ENCODE results near the gene LIX1L.

Gene LIX1L

GRCh38 chr1:145985129-145985501 lies 27.3 kb upstream of the LIX1L start:
- no peak for DNase-seq

GRCh38 chr1:145983960-145984830 lies 26.4 kb upstream of the LIX1L start:
- no peak for DNase-seq

- DNase-seq = no peak
Observed at GRCh38 chr1:145983206-145983675, 25.4 kb upstream of the LIX1L start.

DNA sequence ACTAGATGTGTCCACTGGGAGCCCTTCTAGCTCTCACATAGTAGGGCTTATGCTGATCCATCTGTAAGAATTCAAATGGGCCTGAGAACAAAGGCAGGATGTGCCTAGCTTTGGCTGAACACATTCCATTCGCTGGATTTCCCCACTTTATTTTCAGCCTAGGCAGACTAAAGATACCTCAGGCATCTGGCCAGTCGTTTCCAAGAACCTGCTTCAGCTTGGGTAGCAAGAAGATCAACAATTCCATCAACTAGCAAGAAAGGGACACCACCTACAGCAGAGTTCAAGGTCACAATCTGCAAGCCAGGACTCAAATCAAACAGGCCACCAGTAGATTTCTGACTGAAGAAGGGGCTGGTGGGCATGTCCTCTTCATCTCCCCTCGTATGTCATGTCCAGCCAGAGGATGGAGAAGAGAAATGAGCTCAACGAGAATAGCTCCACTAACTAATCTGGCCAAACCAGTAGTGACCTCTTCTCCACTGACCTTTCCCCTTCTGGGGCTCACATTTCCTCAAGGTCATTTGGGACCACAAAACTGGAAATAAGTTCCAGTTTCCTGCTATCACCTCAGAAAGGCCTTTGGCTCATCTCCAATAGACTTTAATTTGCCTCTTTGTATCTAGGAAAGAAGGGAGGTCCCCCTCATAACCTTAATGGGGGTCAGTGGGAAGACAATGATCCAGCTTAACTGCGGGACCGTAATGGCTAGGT lies 24.4 kb upstream of the LIX1L start:
- no peak for DNase-seq

- no peak for DNase-seq
Observed at GRCh38 chr1:145980457-145980994, 22.7 kb upstream of the LIX1L start.

DNA sequence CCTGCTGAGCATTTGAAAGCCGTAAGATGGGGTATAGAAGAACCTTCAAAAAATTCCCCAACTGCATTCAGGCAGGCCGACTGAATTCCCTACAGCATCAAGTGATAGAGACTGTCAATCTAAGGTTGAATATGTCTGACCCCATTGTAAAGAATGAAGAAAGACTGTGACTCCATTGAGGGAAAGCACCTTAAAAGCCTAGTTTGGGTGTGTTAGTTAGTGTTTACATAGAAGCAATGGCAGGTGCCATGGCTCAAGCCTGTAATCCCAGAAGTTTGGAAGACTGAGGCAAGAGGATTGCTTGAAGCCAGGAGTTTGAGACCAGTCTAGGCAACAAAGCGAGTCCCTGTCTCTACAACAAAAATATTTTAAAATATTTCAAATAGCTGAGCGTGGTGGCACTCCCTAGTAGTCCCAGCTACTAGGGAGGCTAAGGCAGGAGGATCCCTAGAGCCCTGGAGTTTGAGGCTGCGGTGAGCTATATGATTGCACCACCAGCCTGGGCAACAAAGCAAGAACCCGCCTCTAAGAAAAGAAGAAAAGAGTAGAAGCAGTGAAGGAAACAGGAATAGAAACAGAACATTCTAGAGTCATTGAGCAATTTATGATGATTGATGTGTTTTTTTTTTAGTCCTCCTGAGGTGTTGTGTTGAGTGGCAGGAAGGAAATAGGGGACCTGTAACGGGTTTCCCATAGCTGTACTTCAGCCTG lies 22.1 kb upstream of the LIX1L start:
- DNase-seq = no peak

- DNase-seq = peak; percentile 94
Observed at GRCh38 chr1:145978854-145979745, 21.3 kb upstream of the LIX1L start.

GRCh38 chr1:145978471-145978853 lies 20.6 kb upstream of the LIX1L start:
- no peak for DNase-seq

DNA sequence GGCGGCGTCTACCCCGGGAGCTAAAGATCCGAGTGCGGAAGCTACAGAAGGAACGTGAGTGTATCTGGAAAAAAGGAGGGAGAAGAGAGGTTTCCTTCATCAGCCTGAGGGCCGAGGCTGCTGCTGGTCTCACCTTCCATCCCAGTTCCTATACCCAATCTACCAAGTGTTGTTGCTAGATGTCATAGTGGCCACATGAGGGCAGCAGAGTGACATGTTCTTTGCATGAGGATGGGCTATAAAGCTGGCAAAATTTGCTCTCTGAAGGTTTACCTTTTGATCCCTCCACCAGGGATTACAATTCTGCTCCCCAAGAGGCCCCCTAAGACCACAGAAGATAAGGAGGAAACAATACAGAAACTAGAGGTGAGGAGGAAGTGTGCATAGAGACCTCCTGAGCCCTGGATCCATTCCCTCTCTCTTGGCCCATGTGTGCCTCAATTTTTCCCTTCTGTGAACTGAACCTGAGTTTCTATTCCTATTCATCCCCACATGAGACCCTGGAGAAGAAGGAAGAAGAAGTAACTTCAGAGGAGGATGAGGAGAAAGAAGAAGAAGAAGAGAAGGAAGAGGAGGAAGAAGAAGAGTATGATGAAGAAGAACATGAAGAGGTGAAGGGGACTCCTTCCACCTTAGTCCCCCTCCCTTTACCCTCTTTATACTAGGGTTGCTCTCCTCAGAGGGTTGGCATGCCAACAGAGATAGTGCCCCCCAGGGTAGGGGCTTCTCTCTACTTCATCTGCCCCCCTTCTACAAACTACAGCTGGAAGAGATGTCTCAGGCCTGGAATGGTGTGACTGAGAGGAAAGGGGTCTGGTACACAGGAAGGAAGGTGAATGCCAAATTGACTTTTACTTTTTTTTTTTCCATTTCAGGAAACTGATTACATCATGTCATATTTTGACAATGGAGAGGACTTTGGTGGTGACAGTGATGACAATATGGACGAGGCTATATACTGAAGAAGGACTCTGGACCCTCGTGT lies 20.0 kb upstream of the LIX1L start:
- DNase-seq = no peak

DNA sequence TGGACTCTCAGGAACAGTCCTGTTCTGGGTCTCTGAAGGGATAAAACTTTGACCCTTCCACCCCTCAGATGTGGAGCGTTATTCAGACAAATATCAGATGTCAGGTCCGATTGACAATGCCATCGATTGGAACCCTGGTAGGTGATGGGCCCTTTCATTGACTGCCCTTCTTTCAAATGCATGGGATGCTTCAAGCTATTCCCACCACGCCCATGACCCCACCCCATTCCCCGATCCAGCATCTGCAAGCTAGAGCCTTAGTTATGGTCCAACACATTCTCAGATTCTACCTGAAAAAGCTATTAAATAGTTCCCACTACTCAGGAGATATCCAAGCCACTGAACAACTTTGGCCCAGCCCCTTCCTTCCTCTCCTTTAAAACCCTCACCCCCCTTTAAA lies 19.2 kb upstream of the LIX1L start:
- no peak for DNase-seq

- no peak for DNase-seq
Observed at GRCh38 chr1:145975216-145975615, 17.4 kb upstream of the LIX1L start.

DNA sequence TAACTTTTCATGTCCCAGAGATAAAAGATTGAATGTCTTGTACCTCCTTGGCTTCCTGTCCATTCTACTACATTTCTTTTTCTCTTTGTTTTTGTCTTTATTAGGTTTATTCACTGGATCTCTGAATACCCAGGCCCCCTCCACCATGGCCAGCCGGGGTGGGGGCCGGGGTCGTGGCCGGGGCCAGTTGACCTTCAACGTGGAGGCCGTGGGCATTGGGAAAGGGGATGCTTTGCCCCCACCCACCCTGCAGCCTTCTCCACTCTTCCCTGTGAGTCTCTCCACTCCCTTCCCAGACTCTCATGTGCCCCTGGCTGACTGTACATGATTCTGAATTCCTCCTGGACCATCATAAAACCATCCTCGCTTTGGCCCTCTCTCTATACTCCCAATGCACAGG lies 16.9 kb upstream of the LIX1L start:
- DNase-seq = no peak

GRCh38 chr1:145972580-145972979 lies 14.8 kb upstream of the LIX1L start:
- DNase-seq = no peak

- no peak for DNase-seq
Observed at GRCh38 chr1:145967288-145967687, 9.5 kb upstream of the LIX1L start.

- DNase-seq = no peak
Observed at GRCh38 chr1:145965119-145965744, 7.4 kb upstream of the LIX1L start.

DNA sequence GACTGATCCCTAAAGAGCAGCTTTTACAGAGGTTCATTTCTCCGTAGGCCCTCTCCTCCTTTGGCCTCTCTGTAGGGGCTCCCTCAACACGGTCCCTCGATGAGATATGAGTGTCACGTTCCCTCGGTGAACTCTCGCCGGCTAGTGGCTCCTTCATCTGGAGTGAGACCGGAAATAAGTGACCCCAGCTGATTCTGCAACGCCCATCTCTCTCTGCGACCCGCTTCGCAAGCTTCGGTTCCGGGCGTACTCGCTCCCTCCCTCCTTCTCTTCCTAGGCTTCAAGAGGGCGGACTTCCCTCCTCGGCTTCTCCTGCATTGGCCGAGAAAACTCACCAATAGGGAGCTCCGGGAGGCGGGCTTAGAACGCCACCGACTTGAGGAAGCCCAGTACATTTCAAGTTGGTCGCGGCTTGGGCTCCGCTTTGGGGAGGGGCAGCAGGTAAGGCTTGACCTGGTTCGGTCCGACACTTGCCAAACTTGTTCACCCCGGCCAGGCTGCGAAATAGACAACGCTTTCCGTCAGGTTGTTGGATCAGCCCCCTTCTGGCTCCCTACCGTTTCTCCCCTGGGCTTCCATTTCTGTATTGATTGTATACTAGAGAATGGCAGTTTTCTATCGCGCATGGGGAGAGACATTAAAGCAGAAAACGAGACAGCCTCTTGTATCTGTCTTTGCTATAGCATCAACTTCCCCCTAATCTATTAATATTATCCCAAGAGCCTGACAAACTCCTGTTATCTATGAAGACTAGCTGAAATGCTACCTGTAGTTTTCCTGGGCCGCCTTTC lies 6.7 kb upstream of the LIX1L start, which contains the start of the genes ANKRD34A and POLR3GL:
ANKRD34A (minus strand) TSS at position 248 of the 791 bp plus-strand sequence. CDS start 2,816 bp downstream, outside the sequence.
POLR3GL (plus strand) TSS at position 363 of the 791 bp plus-strand sequence. CDS start 10,176 bp downstream, outside the sequence.
- DNase-seq = peak; percentile 94

DNA sequence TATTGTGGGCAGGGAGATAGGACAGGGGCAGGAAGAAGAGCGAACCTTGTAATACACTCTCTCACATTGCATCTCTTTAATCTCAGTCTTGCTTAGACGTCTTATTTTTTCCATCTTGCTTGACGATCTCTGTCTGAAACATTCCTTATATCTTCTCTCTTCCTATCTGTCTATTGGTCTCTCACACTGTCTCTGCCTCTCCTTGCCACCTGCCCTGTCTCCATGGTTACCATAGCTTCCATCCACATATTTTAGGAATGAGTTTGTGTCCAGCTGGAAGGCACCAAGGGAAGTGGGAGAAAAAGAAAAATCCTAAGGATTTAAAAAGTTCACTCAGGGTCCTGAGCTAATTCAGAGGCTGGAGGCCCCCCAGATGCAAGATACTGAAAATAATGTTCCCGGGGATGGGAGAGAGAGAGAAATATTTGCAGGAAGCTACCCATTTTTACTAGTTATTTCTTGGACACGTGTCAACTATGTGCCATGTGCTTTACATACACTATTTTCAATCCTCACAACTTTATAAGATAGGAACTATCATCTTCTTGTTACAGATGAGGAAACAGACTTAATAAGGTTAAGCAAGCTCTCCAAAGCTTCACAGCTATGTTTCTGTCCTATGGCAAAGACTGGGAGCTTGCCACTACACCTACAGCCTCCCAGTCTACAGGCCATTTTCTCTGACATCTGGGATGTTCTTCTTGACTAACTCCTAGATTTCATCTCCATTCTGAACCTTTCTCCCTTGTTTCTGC lies 5.6 kb upstream of the LIX1L start:
- no peak for DNase-seq
